Gastrocnemius medialis (tissue), 4 donors: Measurements from ENCODE around the gene MRPL42. TPM values are rescaled to one million over a fixed set of nuclear protein-coding genes. Genes with fewer than 3 reads are reported as not detected.

Experiments used
- ATAC-seq, 2 donors: fragments of 150-250 bp; one replicate each; pipeline ENCODE4 v1.9.1; 2016
- DNase-seq, 2 donors: peaks; one replicate each; pipeline ENCODE4 v3.0.0-alpha.2; 2019
- H3K27ac ChIP-seq, 4 donors: fragments of 200-600 bp; sonication (generic); 1 replicate in 1 of 4; 2 replicates in 3 of 4; pipeline ENCODE4 v1.5.1; 2016 to 2018; ENCODE audit warnings: mild to moderate bottlenecking in 2 of 4, moderate library complexity in 1 of 4
- H3K27me3 ChIP-seq, 3 donors: fragments of 200-600 bp; sonication (generic) in 2 of 3; 1 replicate in 1 of 3; 2 replicates in 2 of 3; pipeline versions ENCODE4 v1.5.1 to v1.6.0; 2016 to 2019; ENCODE audit warnings: mild to moderate bottlenecking in 1 of 3, moderate library complexity in 1 of 3
- H3K36me3 ChIP-seq, 2 donors: fragments of 200-600 bp; sonication (generic) in 1 of 2; one replicate each; pipeline ENCODE4 v1.5.1; 2017 to 2018
- H3K4me1 ChIP-seq, 2 donors: fragments of 200-600 bp; sonication (generic) in 1 of 2; one replicate each; pipeline ENCODE4 v1.5.1; 2016 to 2017; ENCODE audit warnings: mild to moderate bottlenecking in 2 of 2
- H3K4me3 ChIP-seq, 4 donors: fragments of 200-600 bp; sonication (generic) in 3 of 4; 1 replicate in 1 of 4; 2 replicates in 3 of 4; pipeline ENCODE4 v1.5.1; 2016 to 2019; ENCODE audit warnings: mild to moderate bottlenecking in 2 of 4
- H3K9me3 ChIP-seq, 3 donors: fragments of 200-600 bp; sonication (generic) in 2 of 3; 1 replicate in 1 of 3; 2 replicates in 2 of 3; pipeline ENCODE4 v1.5.1; 2016 to 2019
- CTCF ChIP-seq, 5 experiments: fragments of 450-650 bp in 3 of 5; fragments of 200-600 bp in 2 of 5; sonication (generic) in 2 of 5; IDR thresholded peaks in 4 of 5; conservative IDR thresholded peaks in 1 of 5; 1 replicate in 4 of 5; 2 replicates in 1 of 5; pipeline ENCODE4 v1.5.1; 2016 to 2019; ENCODE audit warnings: antibody characterized with exemption in 5 of 5, mild to moderate bottlenecking in 3 of 5, moderate library complexity in 3 of 5
- POLR2A ChIP-seq, 2 donors: fragments of 450-650 bp; IDR thresholded peaks; one replicate each; pipeline ENCODE4 v1.6.1; 2017; ENCODE audit warnings: antibody characterized with exemption in 2 of 2, mild to moderate bottlenecking in 2 of 2, moderate library complexity in 2 of 2
- in situ Hi-C, 4 donors: fragments of 200-750 bp; cut with MboI; loops; one replicate each; pipeline versions ENCODE4 v1.15.0 to v1.8.0; 2017; ENCODE audit warnings: low sequenced_read_pairs in 4 of 4
- intact Hi-C: fragments of 100-400 bp; cut with DNase I; formaldehyde crosslinking; loops from one replicate; pipeline ENCODE4 v1.15.1; 2023; ENCODE audit warnings: low total_unique reads
- total RNA-seq, 4 donors: library from RNA; depleted of rRNA; stranded (reverse); fragments of >200 nt; gene quantifications; one replicate each; pipeline versions ENCODE4 v1.1.0 to v1.2.3, GENCODE V29; 2016

MRPL42 gene
- total RNA-seq, 4 donors from 2014 or later = 14.0 to 44.6 (median 34.8) TPM

- intact Hi-C loops = no loop called here
- DNase-seq (no peak), ATAC-seq (no peak)
- H3K4me3 ChIP-seq = no peak overlapping the region
- no peaks in the 10 kb centered on the region for H3K9me3 ChIP-seq
- H3K27ac ChIP-seq = no peak overlapping the region
- in situ Hi-C loops = no loop called here
- no peaks in the 10 kb centered on the region for H3K36me3 ChIP-seq
- TF ChIP-seq CTCF (IDR thresholded peaks at IDR 0.05 in 4 of 5, conservative IDR thresholded peaks at IDR 0.05 in 1 of 5) (no peak), POLR2A (IDR thresholded peaks at IDR 0.05) (no peak)
- H3K27me3 ChIP-seq = no peaks in the 10 kb centered on the region
- H3K4me1 ChIP-seq = peaks cover 0 to 14% of the 10 kb centered on the region in 2 donors
These were observed 72.5 kb downstream of the MRPL42 start for GRCh38 chr12:93539821-93540220.

GRCh38 chr12:93540466-93540865 lies 73.2 kb downstream of the MRPL42 start:
- no peaks in the 10 kb centered on the region for H3K9me3 ChIP-seq
- TF ChIP-seq CTCF (IDR thresholded peaks at IDR 0.05 in 4 of 5, conservative IDR thresholded peaks at IDR 0.05 in 1 of 5) (no peak), POLR2A (IDR thresholded peaks at IDR 0.05) (no peak)
- H3K4me3 ChIP-seq = no peak overlapping the region
- DNase-seq (no peak), ATAC-seq (no peak)
- no peak overlapping the region for H3K27ac ChIP-seq
- H3K36me3 ChIP-seq = no peaks in the 10 kb centered on the region
- in situ Hi-C loops (no loop called here), intact Hi-C loops (no loop called here)
- peaks cover 0 to 14% of the 10 kb centered on the region in 2 donors for H3K4me1 ChIP-seq
- H3K27me3 ChIP-seq = no peaks in the 10 kb centered on the region

GRCh38 chr12:93541578-93542225 lies 74.4 kb downstream of the MRPL42 start:
- no peaks in the 10 kb centered on the region for H3K9me3 ChIP-seq
- ATAC-seq (no peak), DNase-seq (no peak)
- peaks cover 0 to 10% of the 10 kb centered on the region in 2 donors for H3K4me1 ChIP-seq
- no peak for TF ChIP-seq POLR2A (IDR thresholded peaks at IDR 0.05)
- TF ChIP-seq CTCF (IDR thresholded peaks at IDR 0.05 in 4 of 5, conservative IDR thresholded peaks at IDR 0.05 in 1 of 5) = no peak
- intact Hi-C loops = no loop called here
- no peaks in the 10 kb centered on the region for H3K27me3 ChIP-seq
- no peaks in the 10 kb centered on the region for H3K36me3 ChIP-seq
- H3K27ac ChIP-seq = no peak overlapping the region
- in situ Hi-C loops = no loop called here
- no peak overlapping the region for H3K4me3 ChIP-seq

GRCh38 chr12:93547778-93548177 lies 80.5 kb downstream of the MRPL42 start:
- no peak overlapping the region for H3K4me3 ChIP-seq
- H3K36me3 ChIP-seq = no peaks in the 10 kb centered on the region
- no peak for TF ChIP-seq POLR2A (IDR thresholded peaks at IDR 0.05)
- H3K27me3 ChIP-seq = no peaks in the 10 kb centered on the region
- H3K4me1 ChIP-seq = no peaks in the 10 kb centered on the region
- in situ Hi-C loops (no loop called here), intact Hi-C loops (no loop called here)
- DNase-seq (no peak), ATAC-seq (no peak)
- H3K9me3 ChIP-seq = no peaks in the 10 kb centered on the region
- H3K27ac ChIP-seq = no peak overlapping the region

GRCh38 chr12:93549174-93549573 lies 81.9 kb downstream of the MRPL42 start:
- intact Hi-C loops (no loop called here), in situ Hi-C loops (no loop called here)
- H3K9me3 ChIP-seq = no peaks in the 10 kb centered on the region
- no peaks in the 10 kb centered on the region for H3K27me3 ChIP-seq
- H3K4me3 ChIP-seq = no peak overlapping the region
- DNase-seq = no peak
- no peaks in the 10 kb centered on the region for H3K36me3 ChIP-seq
- no peak for ATAC-seq
- no peak overlapping the region for H3K27ac ChIP-seq
- H3K4me1 ChIP-seq = no peaks in the 10 kb centered on the region
- TF ChIP-seq POLR2A (IDR thresholded peaks at IDR 0.05) = no peak
- no peak for TF ChIP-seq CTCF (IDR thresholded peaks at IDR 0.05 in 4 of 5, conservative IDR thresholded peaks at IDR 0.05 in 1 of 5)
